Measurements from ENCODE around the gene TNFSF8.

TNFSF8 gene

DNA sequence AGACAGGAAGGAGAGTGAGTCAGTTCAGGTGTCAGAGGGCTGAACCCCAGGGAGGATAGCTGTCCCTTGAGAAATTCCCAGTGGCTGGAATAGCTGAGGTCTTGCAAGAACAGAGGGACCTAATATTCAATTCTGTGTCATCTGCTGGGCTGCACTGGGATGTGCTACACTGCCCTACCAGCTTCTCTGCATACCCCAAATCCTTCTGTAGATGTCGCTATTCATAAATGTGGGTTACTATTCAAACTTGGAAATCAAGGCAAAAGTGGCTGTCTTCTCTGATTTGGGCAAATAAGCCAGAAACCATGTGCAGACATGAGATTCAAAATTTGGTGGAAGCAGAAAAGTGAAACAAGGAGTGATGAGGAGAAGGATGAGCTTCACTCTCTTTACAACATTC is 16.3 kb downstream of the TNFSF8 start:
- H3K36me3 ChIP-seq (ENCODE audit: control insufficient read depth in 2 of 2, insufficient read depth in 1 of 2, low read length in 2 of 2), result no peaks in the 10 kb centered on the region
- CTCF ChIA-PET, result interaction anchor here (0.6 to 2.3 kb wide), 10 partner anchors 7 to 1680 kb away, joined by 3 to 15 read pairs (median 6); partner anchors contain the start of gene TEX48
- H3K4me1 ChIP-seq (ENCODE audit: control insufficient read depth, insufficient read depth, low read length), result no peaks in the 10 kb centered on the region
- H3K4me3 ChIP-seq (ENCODE audit: low read depth, low read length), result no peak overlapping the region
- TF ChIP-seq, protein P1, sequence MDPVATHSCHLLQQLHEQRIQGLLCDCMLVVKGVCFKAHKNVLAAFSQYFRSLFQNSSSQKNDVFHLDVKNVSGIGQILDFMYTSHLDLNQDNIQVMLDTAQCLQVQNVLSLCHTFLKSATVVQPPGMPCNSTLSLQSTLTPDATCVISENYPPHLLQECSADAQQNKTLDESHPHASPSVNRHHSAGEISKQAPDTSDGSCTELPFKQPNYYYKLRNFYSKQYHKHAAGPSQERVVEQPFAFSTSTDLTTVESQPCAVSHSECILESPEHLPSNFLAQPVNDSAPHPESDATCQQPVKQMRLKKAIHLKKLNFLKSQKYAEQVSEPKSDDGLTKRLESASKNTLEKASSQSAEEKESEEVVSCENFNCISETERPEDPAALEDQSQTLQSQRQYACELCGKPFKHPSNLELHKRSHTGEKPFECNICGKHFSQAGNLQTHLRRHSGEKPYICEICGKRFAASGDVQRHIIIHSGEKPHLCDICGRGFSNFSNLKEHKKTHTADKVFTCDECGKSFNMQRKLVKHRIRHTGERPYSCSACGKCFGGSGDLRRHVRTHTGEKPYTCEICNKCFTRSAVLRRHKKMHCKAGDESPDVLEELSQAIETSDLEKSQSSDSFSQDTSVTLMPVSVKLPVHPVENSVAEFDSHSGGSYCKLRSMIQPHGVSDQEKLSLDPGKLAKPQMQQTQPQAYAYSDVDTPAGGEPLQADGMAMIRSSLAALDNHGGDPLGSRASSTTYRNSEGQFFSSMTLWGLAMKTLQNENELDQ (tag by site-specific recombination; IDR thresholded peaks at IDR 0.05; ENCODE audit: low read depth), result no peak
- 0 out of 2 replicates have a peak, but pooled peaks have one; percentile 7 for TF ChIP-seq ZNF654 (tag by site-specific recombination; IDR thresholded peaks at IDR 0.05; ENCODE audit: low read depth)
- no peaks in the 10 kb centered on the region for H3K9me3 ChIP-seq (ENCODE audit: control insufficient read depth, insufficient read depth, low read depth, low read length)
- POLR2A ChIA-PET, result no interaction called here
- H3K27ac ChIP-seq (ENCODE audit: extremely low read depth, low read depth, low read length), result no peak overlapping the region

DNA sequence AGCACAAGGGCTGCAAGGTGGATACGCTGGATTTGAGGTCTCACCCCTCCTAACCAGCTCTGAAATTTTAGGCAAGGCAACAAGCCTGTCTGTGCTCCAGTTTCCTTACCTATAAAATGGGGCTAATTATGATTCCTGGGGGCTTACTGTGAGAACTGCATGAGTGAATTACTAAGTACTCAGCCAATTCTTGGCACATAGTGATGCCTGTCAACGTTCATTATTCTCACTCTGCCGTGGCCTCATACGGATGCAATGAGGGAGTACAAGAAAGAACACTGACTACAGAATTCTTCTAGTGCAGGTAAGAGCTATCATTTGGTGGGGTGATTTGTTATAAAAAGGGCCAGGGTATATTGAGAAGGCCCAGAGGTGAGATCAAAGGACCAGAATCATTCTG is 16.7 kb downstream of the TNFSF8 start:
- Histone ChIP-seq H3K4me3 (ENCODE audit: low read depth, low read length) (no peak overlapping the region), H3K27ac (ENCODE audit: extremely low read depth, low read depth, low read length) (no peak overlapping the region), H3K9me3 (ENCODE audit: control insufficient read depth, insufficient read depth, low read depth, low read length) (no peaks in the 10 kb centered on the region), H3K4me1 (ENCODE audit: control insufficient read depth, insufficient read depth, low read length) (peaks cover 3% of the 10 kb centered on the region; the same call in 1 of the 2 replicates), H3K36me3 (ENCODE audit: control insufficient read depth in 2 of 2, insufficient read depth in 1 of 2, low read length in 2 of 2) (no peaks in the 10 kb centered on the region)
- ChIA-PET CTCF (interaction anchor here (0.6 to 10.6 kb wide), 9 partner anchors 8 to 1680 kb away, joined by 3 to 311 read pairs (median 6); partner anchors contain the start of gene TEX48), POLR2A (no interaction called here)
- TF ChIP-seq, protein P2, sequence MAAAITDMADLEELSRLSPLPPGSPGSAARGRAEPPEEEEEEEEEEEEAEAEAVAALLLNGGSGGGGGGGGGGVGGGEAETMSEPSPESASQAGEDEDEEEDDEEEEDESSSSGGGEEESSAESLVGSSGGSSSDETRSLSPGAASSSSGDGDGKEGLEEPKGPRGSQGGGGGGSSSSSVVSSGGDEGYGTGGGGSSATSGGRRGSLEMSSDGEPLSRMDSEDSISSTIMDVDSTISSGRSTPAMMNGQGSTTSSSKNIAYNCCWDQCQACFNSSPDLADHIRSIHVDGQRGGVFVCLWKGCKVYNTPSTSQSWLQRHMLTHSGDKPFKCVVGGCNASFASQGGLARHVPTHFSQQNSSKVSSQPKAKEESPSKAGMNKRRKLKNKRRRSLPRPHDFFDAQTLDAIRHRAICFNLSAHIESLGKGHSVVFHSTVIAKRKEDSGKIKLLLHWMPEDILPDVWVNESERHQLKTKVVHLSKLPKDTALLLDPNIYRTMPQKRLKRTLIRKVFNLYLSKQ (tag by site-specific recombination; IDR thresholded peaks at IDR 0.05; ENCODE audit: borderline replicate concordance), result no peak
- TF ChIP-seq ZNF302 (tag by site-specific recombination; IDR thresholded peaks at IDR 0.05; ENCODE audit: low read depth) (no peak), ZNF311 (tag by site-specific recombination; IDR thresholded peaks at IDR 0.05; ENCODE audit: borderline replicate concordance) (no peak), ZSCAN16 (tag by site-specific recombination; IDR thresholded peaks at IDR 0.05) (no peak), ZNF354C (tag by site-specific recombination; IDR thresholded peaks at IDR 0.05; ENCODE audit: borderline replicate concordance, low read depth) (no peak), ZNF221 (tag by site-specific recombination; IDR thresholded peaks at IDR 0.05; ENCODE audit: borderline replicate concordance) (no peak), KLF10 (tag by site-specific recombination; IDR thresholded peaks at IDR 0.05) (no peak), ZNF791 (tag by site-specific recombination; IDR thresholded peaks at IDR 0.05) (no peak)

DNA sequence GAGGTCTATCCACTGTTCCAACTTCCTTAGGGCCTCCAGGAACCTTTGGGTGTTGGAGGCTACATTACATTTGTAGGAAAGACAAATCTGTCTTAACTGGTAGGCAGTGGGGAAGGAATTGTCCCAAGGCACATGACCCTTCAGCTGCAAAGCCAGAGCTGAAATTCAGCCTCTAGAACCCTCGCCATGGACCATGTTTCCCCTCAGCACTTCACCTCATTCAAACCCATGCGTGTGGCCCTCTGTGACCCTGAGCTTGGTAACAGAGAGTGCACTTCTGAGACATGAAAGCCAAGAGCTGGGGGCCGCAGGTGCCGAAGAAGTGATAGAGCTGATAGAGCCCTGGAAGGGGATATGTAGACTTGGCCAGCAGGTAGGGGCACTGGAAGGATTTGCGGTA is 17.2 kb downstream of the TNFSF8 start:
- ChIA-PET POLR2A (no interaction called here), CTCF (interaction anchor here (0.6 to 10.6 kb wide), 9 partner anchors 9 to 287 kb away, joined by 3 to 311 read pairs (median 6); partner anchors contain the start of gene TEX48)
- peaks cover 7% of the 10 kb centered on the region for H3K4me1 ChIP-seq (ENCODE audit: control insufficient read depth, insufficient read depth, low read length)
- no peaks in the 10 kb centered on the region for H3K9me3 ChIP-seq (ENCODE audit: control insufficient read depth, insufficient read depth, low read depth, low read length)
- no peaks in the 10 kb centered on the region for H3K36me3 ChIP-seq (ENCODE audit: control insufficient read depth in 2 of 2, insufficient read depth in 1 of 2, low read length in 2 of 2)
- H3K4me3 ChIP-seq (ENCODE audit: low read depth, low read length), result no peak overlapping the region
- TF ChIP-seq ZNF221 (tag by site-specific recombination; IDR thresholded peaks at IDR 0.05; ENCODE audit: borderline replicate concordance) (no peak), ZNF701 (tag by site-specific recombination; IDR thresholded peaks at IDR 0.05) (no peak), ZNF596 (tag by site-specific recombination; IDR thresholded peaks at IDR 0.05) (no peak), GLIS2 (tag by site-specific recombination; IDR thresholded peaks at IDR 0.05) (no peak), ZNF426 (tag by site-specific recombination; IDR thresholded peaks at IDR 0.05) (no peak), BCL11A (tag by site-specific recombination; IDR thresholded peaks at IDR 0.05; ENCODE audit: low read depth) (no peak), ZNF114 (tag by site-specific recombination; IDR thresholded peaks at IDR 0.05) (no peak), ZNF266 (tag by site-specific recombination; IDR thresholded peaks at IDR 0.05; ENCODE audit: low read depth) (no peak)
- TF ChIP-seq, protein P3, sequence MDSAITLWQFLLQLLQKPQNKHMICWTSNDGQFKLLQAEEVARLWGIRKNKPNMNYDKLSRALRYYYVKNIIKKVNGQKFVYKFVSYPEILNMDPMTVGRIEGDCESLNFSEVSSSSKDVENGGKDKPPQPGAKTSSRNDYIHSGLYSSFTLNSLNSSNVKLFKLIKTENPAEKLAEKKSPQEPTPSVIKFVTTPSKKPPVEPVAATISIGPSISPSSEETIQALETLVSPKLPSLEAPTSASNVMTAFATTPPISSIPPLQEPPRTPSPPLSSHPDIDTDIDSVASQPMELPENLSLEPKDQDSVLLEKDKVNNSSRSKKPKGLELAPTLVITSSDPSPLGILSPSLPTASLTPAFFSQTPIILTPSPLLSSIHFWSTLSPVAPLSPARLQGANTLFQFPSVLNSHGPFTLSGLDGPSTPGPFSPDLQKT (IDR thresholded peaks at IDR 0.05; ENCODE audit: borderline replicate concordance, low read depth, low read length), result no peak
- TF ChIP-seq, protein P4, sequence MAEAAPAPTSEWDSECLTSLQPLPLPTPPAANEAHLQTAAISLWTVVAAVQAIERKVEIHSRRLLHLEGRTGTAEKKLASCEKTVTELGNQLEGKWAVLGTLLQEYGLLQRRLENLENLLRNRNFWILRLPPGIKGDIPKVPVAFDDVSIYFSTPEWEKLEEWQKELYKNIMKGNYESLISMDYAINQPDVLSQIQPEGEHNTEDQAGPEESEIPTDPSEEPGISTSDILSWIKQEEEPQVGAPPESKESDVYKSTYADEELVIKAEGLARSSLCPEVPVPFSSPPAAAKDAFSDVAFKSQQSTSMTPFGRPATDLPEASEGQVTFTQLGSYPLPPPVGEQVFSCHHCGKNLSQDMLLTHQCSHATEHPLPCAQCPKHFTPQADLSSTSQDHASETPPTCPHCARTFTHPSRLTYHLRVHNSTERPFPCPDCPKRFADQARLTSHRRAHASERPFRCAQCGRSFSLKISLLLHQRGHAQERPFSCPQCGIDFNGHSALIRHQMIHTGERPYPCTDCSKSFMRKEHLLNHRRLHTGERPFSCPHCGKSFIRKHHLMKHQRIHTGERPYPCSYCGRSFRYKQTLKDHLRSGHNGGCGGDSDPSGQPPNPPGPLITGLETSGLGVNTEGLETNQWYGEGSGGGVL (tag by site-specific recombination; IDR thresholded peaks at IDR 0.05), result no peak
- no peak overlapping the region for H3K27ac ChIP-seq (ENCODE audit: extremely low read depth, low read depth, low read length)
